Thoracic aorta (tissue), 2 donors: ENCODE data around the gene E2F7. TPM values are rescaled to one million over a fixed set of nuclear protein-coding genes. Genes with fewer than 3 reads are reported as not detected.

ENCODE experiments used
- ATAC-seq: fragments of 150-250 bp; one replicate; pipeline ENCODE4 v1.8.0; 2017; ENCODE audit warnings: low read depth; ENCODE audit not compliant: insufficient number of reproducible peaks, low FRiP score
- DNase-seq: peaks from one replicate; pipeline ENCODE4 v3.0.0-alpha.2; 2020; ENCODE audit warnings: low spot score
- H3K27ac ChIP-seq, 2 donors: fragments of 200-600 bp; sonication (generic); 1 replicate in 1 of 2; 2 replicates in 1 of 2; pipeline ENCODE4 v1.5.1; 2016; ENCODE audit warnings: mild to moderate bottlenecking in 2 of 2, moderate library complexity in 2 of 2
- H3K27me3 ChIP-seq: fragments of 200-600 bp; sonication (generic); replicated peaks from 2 replicates; pipeline ENCODE4 v1.6.0; 2016; ENCODE audit warnings: mild to moderate bottlenecking; ENCODE audit not compliant: insufficient read depth
- H3K36me3 ChIP-seq: fragments of 200-600 bp; sonication (generic); one replicate; pipeline ENCODE4 v1.5.1; 2016
- H3K4me1 ChIP-seq, 2 donors: fragments of 200-600 bp; sonication (generic); 1 replicate in 1 of 2; 2 replicates in 1 of 2; pipeline versions ENCODE4 v1.5.1 to v1.6.0; 2016; ENCODE audit warnings: low read depth in 2 of 2, mild to moderate bottlenecking in 1 of 2; ENCODE audit not compliant: control insufficient read depth in 1 of 2
- H3K4me3 ChIP-seq: fragments of 200-600 bp; sonication (generic); 2 replicates; pipeline ENCODE4 v1.5.1; 2016; ENCODE audit warnings: mild to moderate bottlenecking
- H3K9me3 ChIP-seq: fragments of 200-600 bp; sonication (generic); 2 replicates; pipeline ENCODE4 v1.5.1; 2016
- total RNA-seq, 2 donors: library from RNA; depleted of rRNA; stranded (reverse); fragments of >200 nt; gene quantifications; one replicate each; pipeline versions ENCODE4 v1.1.0 to v1.2.3, GENCODE V29; 2016
- TF ChIP-seq, protein P1 (sequence below): fragments of 200-600 bp; sonication (generic); IDR thresholded peaks from one replicate; pipeline ENCODE4 v1.5.1; 2019; ENCODE audit warnings: antibody characterized with exemption

Gene E2F7
- total RNA-seq, 2 donors from 2014 or later = not detected

DNA sequence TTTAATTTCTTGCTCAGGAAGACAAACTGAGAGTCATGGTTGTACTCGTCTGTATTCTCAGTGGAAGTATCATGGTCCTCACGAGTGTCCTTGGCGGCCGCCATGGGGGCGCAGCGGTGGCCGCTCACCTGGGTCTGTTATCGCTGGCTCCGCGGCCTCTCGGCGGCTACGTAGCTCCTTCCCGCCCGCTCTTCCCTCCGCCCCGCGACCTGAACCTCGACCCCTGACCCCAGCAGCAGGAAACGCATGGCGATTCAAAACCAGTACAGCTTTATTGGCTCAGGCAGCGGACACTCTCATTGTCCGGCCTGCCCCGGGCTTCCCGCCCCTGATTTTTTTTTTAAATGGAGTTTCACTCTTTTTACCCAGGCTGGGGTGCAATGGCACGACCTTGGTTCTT, 80.8 kb downstream of the E2F7 start:
- H3K4me3 ChIP-seq = no peak overlapping the region
- TF ChIP-seq, protein P1, sequence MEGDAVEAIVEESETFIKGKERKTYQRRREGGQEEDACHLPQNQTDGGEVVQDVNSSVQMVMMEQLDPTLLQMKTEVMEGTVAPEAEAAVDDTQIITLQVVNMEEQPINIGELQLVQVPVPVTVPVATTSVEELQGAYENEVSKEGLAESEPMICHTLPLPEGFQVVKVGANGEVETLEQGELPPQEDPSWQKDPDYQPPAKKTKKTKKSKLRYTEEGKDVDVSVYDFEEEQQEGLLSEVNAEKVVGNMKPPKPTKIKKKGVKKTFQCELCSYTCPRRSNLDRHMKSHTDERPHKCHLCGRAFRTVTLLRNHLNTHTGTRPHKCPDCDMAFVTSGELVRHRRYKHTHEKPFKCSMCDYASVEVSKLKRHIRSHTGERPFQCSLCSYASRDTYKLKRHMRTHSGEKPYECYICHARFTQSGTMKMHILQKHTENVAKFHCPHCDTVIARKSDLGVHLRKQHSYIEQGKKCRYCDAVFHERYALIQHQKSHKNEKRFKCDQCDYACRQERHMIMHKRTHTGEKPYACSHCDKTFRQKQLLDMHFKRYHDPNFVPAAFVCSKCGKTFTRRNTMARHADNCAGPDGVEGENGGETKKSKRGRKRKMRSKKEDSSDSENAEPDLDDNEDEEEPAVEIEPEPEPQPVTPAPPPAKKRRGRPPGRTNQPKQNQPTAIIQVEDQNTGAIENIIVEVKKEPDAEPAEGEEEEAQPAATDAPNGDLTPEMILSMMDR = no peak
- ATAC-seq (no peak), DNase-seq (no peak)
- no peaks in the 10 kb centered on the region for H3K4me1 ChIP-seq
- no peaks in the 10 kb centered on the region for H3K36me3 ChIP-seq
- H3K27ac ChIP-seq = no peak overlapping the region
- peaks cover 19% of the 10 kb centered on the region for H3K9me3 ChIP-seq
- H3K27me3 ChIP-seq = no peaks in the 10 kb centered on the region

DNA sequence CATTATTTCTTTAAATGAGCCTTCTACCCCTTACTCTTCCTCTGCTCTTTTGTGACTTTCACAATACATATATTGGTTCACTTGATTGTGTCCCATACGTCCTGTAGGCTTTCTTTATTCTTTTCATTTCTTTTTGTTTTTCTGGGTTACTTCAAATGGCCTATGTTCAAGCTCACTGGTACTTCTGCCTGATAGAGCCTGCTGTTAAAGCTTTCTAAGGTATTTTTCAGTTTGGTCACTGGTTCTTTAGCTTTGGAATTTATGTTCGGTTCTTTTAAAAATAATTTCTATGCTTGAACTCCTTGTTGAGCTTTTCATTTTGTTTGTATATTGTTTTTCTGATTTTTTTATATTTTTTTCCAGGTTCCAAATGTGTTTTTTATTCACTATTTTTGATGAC, 81.9 kb downstream of the E2F7 start:
- H3K36me3 ChIP-seq = no peaks in the 10 kb centered on the region
- TF ChIP-seq, protein P1 = no peak
- H3K4me3 ChIP-seq = no peak overlapping the region
- no peaks in the 10 kb centered on the region for H3K4me1 ChIP-seq
- H3K27me3 ChIP-seq = no peaks in the 10 kb centered on the region
- H3K9me3 ChIP-seq = peaks cover 19% of the 10 kb centered on the region
- H3K27ac ChIP-seq = no peak overlapping the region
- ATAC-seq = no peak
- DNase-seq = no peak

DNA sequence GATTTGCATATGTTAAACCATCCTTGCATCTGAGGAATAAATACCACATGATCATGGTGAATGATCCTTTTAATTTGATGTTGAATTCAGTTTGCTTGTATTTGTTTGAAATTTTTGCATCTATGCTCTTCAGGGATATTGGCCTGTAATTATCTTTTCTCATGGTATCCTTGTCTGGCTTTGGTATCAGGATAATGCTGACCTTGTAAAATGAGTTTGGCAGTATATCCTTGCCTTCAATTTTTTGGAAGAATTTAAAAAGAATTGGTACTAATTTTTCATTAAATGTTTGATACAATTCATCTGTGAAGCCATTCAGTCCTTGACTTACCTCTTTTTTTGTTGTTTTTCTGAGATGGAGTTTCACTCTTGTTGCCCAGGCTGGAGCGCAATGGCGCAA, 85.2 kb downstream of the E2F7 start:
- ATAC-seq = no peak

DNA sequence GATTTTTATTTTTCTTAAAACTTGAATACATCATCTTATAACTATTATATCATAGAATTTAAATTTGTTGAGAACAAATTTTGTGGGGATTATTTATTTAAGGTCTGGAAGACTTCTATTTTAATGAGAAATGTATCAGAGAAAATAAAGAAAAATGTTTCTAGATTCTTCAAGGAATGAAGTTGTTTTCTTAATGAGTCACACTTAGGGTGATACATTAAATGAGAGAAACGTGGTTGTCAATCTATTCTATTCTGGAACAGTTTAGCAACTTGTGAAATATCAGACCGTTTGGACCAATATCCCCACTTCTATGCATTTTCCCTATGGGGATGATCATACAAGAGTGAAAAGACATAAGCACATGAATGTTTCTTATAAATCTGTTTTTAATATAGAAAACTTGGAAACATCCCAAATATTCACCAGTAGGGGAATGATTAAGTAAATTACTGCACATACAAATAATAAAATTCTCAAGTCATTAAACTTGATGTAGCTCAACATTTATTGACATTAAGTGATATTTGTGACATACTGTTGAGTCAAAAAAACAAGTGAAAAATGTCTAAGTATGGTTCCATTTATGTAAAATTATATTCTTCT, 88.5 kb downstream of the E2F7 start:
- DNase-seq (no peak), ATAC-seq (no peak)
- H3K9me3 ChIP-seq = no peaks in the 10 kb centered on the region
- H3K36me3 ChIP-seq = no peaks in the 10 kb centered on the region
- no peak overlapping the region for H3K4me3 ChIP-seq
- no peaks in the 10 kb centered on the region for H3K27me3 ChIP-seq
- H3K4me1 ChIP-seq = no peaks in the 10 kb centered on the region
- TF ChIP-seq, protein P1 = no peak
- H3K27ac ChIP-seq = no peak overlapping the region

More for the DNA sequence above, 85.2 kb downstream of the E2F7 start:
- no peaks in the 10 kb centered on the region for H3K36me3 ChIP-seq
- TF ChIP-seq, protein P1 = no peak
- H3K27ac ChIP-seq = no peak overlapping the region
- peaks cover 19% of the 10 kb centered on the region for H3K9me3 ChIP-seq
- no peaks in the 10 kb centered on the region for H3K4me1 ChIP-seq
- no peak overlapping the region for H3K4me3 ChIP-seq
- no peak for DNase-seq
- H3K27me3 ChIP-seq = no peaks in the 10 kb centered on the region

Other genes starting within 250 kb of the E2F7 start
- gene CSRP2, start 186.6 kb downstream of the E2F7 start, total RNA-seq = 10 to 100 TPM; 75.0 to 93.5 TPM